Adrenal gland (tissue), 12 donors: ENCODE results near the gene IL1RAPL2. TPM values are rescaled to one million over a fixed set of nuclear protein-coding genes. Genes with fewer than 3 reads are reported as not detected.

Experiments
- DNase-seq, 7 donors: peaks; one replicate each; pipeline ENCODE4 v3.0.0-alpha.2; 2019 to 2020
- H3K27ac ChIP-seq, 5 donors: fragments of 200-600 bp; sonication (generic) in 4 of 5; 1 replicate in 3 of 5; 2 replicates in 2 of 5; pipeline versions ENCODE4 v1.5.1 to v1.8.0; 2016 to 2020; ENCODE audit warnings: mild to moderate bottlenecking in 1 of 5
- H3K27me3 ChIP-seq: fragments of 200-600 bp; 2 replicates; pipeline ENCODE4 v1.8.0; 2021
- H3K36me3 ChIP-seq, 2 donors: fragments of 200-600 bp; replicated peaks in 1 of 2; 1 replicate in 1 of 2; 2 replicates in 1 of 2; pipeline versions ENCODE4 v1.5.1 to v1.8.0; 2018 to 2022
- H3K4me1 ChIP-seq, 2 donors: fragments of 200-600 bp; replicated peaks in 1 of 2; 1 replicate in 1 of 2; 2 replicates in 1 of 2; pipeline versions ENCODE4 v1.5.1 to v1.8.0; 2018 to 2021
- H3K4me3 ChIP-seq, 4 donors: fragments of 200-600 bp; sonication (generic) in 3 of 4; one replicate each; pipeline ENCODE4 v1.5.1; 2016 to 2018
- H3K9me3 ChIP-seq, 3 donors: fragments of 200-600 bp; sonication (generic) in 1 of 3; replicated peaks in 1 of 3; 1 replicate in 2 of 3; 2 replicates in 1 of 3; pipeline versions ENCODE4 v1.5.1 to v1.8.0; 2016 to 2021
- POLR2A ChIP-seq, 2 donors: fragments of 450-650 bp; IDR thresholded peaks; one replicate each; pipeline ENCODE4 v1.6.1; 2017; ENCODE audit warnings: antibody characterized with exemption in 2 of 2, mild to moderate bottlenecking in 2 of 2, moderate library complexity in 1 of 2
- WGBS, 4 donors: extraction: QIAGEN DNeasy Blood & Tissue Kit in 2 of 4; methylation state at CpG; one replicate each; pipeline versions ENCODE4 v1.1.5 to v1.1.7; 2013 to 2017; 5-methylcytosine and 5-hydroxymethylcytosine counted together
- intact Hi-C, 2 donors: fragments of 100-400 bp; cut with DNase I; formaldehyde crosslinking; loops; one replicate each; pipeline versions ENCODE4 v1.14.1 to v1.15.0; 2022 to 2023
- polyA plus RNA-seq, 3 donors: library from polyadenylated mRNA; stranded (reverse); fragments of 200-250 nt in 2 of 3; fragments of 350-450 nt in 1 of 3; fragmentation: Illumina TruSeq in 1 of 3; extraction: RNeasy Lipid Tissue Mini Kit (QIAGEN cat#74804) in 1 of 3; gene quantifications; one replicate each; pipeline ENCODE4 v1.2.3, GENCODE V29; 2013 to 2014
- total RNA-seq, 9 donors: library from RNA; depleted of rRNA in 4 of 9; stranded (reverse); fragments of >200 nt in 4 of 9; fragments of 120-200 nt in 1 of 9; fragmentation: NEBNext Ultra II Directional in 1 of 9; extraction: Animal tissue kit (Norgen Biotek cat#: 25700) in 1 of 9; gene quantifications; one replicate each; pipeline versions ENCODE4 v1.1.0 to v1.2.4, GENCODE V29; 2013 to 2023
- TF ChIP-seq, protein P1 (sequence below), 6 experiments: fragments of 450-650 bp in 4 of 6; fragments of 200-600 bp in 2 of 6; sonication (generic) in 1 of 6; IDR thresholded peaks; 1 replicate in 5 of 6; 2 replicates in 1 of 6; pipeline versions ENCODE4 v1.5.1 to v1.8.0; 2016 to 2021; ENCODE audit warnings: antibody characterized with exemption in 6 of 6, mild to moderate bottlenecking in 2 of 6, moderate library complexity in 1 of 6
- donor health status: healthy with polysubstance abuse.
- donor health status: Bipolar disorder and iron deficiency.
- donor health status: DM: yes; HTN: yes; CAD: no.
- donor health status: DM: no; HTN: no; CAD: no.
- donor health status: DM: no; HTN: no; CAD: no.
- donor health status: DM: yes; HTN: yes; CAD: no.

The IL1RAPL2 gene
- total and polyA plus RNA-seq, 12 donors: 0.27 to 8.4 (median 0.64) TPM; not detected in 5

DNA sequence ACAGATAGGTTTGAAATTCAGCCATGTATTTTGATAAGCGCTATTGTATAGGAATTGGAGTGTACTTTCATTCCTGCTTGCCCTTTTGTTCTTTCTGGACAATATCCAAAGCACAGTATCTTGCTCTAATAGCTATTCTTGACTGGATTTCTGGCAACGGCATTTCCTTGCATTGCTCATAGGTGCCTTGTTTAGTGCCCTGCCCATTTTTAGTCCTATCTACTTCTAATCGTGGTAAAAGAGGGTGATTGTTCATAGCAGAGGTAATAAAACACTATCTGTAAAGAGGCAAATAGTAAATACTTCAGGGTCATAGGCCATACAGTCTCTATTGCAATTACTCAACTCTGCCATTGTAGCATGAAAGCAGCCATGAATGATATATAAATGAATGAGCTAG is 155.9 kb downstream of the IL1RAPL2 start:
- Histone ChIP-seq H3K4me3 (no peak overlapping the region), H3K36me3 (no peaks in the 10 kb centered on the region), H3K4me1 (no peaks in the 10 kb centered on the region), H3K27ac (no peak overlapping the region), H3K27me3 (no peaks in the 10 kb centered on the region), H3K9me3 (no peaks in the 10 kb centered on the region)
- WGBS, 4 donors: 58 to 67% (median 65%) methylated on average over 3 of the region's 3 CpGs
- no peak for DNase-seq
- TF ChIP-seq, protein P1, sequence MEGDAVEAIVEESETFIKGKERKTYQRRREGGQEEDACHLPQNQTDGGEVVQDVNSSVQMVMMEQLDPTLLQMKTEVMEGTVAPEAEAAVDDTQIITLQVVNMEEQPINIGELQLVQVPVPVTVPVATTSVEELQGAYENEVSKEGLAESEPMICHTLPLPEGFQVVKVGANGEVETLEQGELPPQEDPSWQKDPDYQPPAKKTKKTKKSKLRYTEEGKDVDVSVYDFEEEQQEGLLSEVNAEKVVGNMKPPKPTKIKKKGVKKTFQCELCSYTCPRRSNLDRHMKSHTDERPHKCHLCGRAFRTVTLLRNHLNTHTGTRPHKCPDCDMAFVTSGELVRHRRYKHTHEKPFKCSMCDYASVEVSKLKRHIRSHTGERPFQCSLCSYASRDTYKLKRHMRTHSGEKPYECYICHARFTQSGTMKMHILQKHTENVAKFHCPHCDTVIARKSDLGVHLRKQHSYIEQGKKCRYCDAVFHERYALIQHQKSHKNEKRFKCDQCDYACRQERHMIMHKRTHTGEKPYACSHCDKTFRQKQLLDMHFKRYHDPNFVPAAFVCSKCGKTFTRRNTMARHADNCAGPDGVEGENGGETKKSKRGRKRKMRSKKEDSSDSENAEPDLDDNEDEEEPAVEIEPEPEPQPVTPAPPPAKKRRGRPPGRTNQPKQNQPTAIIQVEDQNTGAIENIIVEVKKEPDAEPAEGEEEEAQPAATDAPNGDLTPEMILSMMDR (IDR thresholded peaks at IDR 0.05): no peak
- TF ChIP-seq POLR2A (IDR thresholded peaks at IDR 0.05): no peak
- intact Hi-C loops: no loop called here

DNA sequence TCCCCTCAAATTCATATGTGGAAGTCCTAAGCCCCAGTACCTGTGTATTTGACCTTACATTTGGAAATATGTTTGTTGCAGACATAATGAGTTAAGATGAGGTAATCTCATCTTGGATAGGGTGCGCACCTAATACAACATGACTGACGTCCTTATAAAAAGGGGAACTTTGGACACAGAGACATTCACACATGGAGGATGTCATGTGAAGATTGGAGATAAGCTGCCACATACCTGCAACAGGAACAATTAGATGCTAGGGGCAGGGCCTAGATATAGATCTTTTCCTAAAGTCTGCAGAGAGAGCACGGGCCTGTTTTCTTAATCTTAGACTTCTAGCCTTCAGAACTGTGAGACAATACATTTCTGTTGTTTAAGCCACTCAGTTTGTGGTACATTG is 162.5 kb downstream of the IL1RAPL2 start:
- no peak for DNase-seq
- no peak overlapping the region for H3K27ac ChIP-seq
- no peaks in the 10 kb centered on the region for H3K27me3 ChIP-seq
- H3K36me3 ChIP-seq: no peaks in the 10 kb centered on the region
- no peaks in the 10 kb centered on the region for H3K9me3 ChIP-seq
- no peaks in the 10 kb centered on the region for H3K4me1 ChIP-seq
- H3K4me3 ChIP-seq: no peak overlapping the region
- TF ChIP-seq, protein P1 (IDR thresholded peaks at IDR 0.05): no peak
- no peak for TF ChIP-seq POLR2A (IDR thresholded peaks at IDR 0.05)
- intact Hi-C loops: no loop called here
- 61 to 70% (median 66%) methylated on average over 3 of the region's 3 CpGs for WGBS, 4 donors

DNA sequence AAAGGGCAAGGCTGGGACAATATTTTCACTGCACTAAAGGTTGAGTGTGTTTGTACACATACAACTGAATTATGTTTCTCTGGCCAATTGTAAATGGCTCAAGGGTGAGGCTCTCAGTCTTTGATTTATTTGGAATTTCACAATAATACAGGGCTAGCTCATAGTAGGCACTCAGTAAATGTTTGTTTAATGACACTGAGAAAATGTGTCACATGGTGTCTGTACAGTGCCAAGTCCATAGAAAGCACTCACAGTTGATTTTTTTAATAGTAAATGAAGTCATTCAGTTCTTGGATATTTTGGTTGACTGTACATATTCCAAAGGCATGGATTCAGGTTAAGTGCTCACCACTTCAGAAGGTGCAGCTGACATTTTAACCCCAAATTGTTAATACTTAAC is 176.4 kb downstream of the IL1RAPL2 start:
- intact Hi-C loops: no loop called here
- TF ChIP-seq POLR2A (IDR thresholded peaks at IDR 0.05): no peak
- TF ChIP-seq, protein P1 (IDR thresholded peaks at IDR 0.05): no peak
- Histone ChIP-seq H3K27ac (no peak overlapping the region), H3K4me1 (no peaks in the 10 kb centered on the region), H3K4me3 (no peak overlapping the region), H3K27me3 (peaks cover 34% of the 10 kb centered on the region), H3K36me3 (no peaks in the 10 kb centered on the region), H3K9me3 (no peaks in the 10 kb centered on the region)
- DNase-seq: no peak

DNA sequence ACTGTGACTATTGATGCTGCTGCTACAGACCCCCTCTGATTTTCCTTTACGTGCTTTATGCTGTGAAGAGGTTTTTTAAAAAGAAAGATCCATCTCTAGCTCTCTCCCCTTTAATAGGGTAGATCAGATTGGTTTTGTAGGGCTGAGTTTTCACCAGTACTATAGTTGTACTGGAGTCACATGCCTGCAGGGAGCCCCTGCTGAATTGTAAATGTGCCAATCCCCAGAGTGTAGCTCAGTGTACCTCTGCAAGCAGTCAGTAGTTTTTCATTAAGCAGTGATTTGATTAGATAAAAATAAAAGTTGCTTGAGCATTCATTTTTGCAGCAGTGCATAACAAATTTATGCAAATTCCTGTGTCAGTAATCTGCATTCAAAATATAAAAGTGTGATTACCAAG is 179.2 kb downstream of the IL1RAPL2 start:
- WGBS, 4 donors: 37 to 70% (median 54%) methylated on average over 1 of the region's 1 CpG
- H3K27ac ChIP-seq: no peak overlapping the region
- H3K4me1 ChIP-seq: no peaks in the 10 kb centered on the region
- TF ChIP-seq, protein P1 (IDR thresholded peaks at IDR 0.05): no peak
- H3K27me3 ChIP-seq: peaks cover 23% of the 10 kb centered on the region
- DNase-seq: no peak
- H3K4me3 ChIP-seq: no peak overlapping the region
- H3K36me3 ChIP-seq: no peaks in the 10 kb centered on the region
- intact Hi-C loops: no loop called here
- H3K9me3 ChIP-seq: no peaks in the 10 kb centered on the region
